Heart left ventricle (tissue), 13 donors: ENCODE data around the gene PSMA2.

ENCODE experiments used
- CTCF ChIP-seq, 12 donors: fragments of 200-600 bp; sonication (generic) in 4 of 12; IDR thresholded peaks; one replicate each; pipeline versions ENCODE4 v1.5.0 to v1.8.0; 2018 to 2022; ENCODE audit warnings: antibody characterized with exemption in 12 of 12, mild to moderate bottlenecking in 5 of 12
- POLR2A ChIP-seq, 2 donors: fragments of 450-650 bp; IDR thresholded peaks; one replicate each; pipeline ENCODE4 v1.6.1; 2017; ENCODE audit warnings: antibody characterized with exemption in 2 of 2, mild to moderate bottlenecking in 2 of 2, moderate library complexity in 2 of 2
- donor health status: ischemic (EF 13 %, LVEDD 7.1; RV severe dilation, severe dysfunction).
- donor health status: DM: no; HTN: yes; CAD: no.
- donor health status: DM: no; HTN: no; CAD: no.
- donor health status: ischemic (EF 25% LVEDD 6.9; RV normal size, moderate dysfunction).
- donor health status: ischemic (EF 25% LVEDD 5.7; RV mildly dilated, moderate dysfunction).
- donor health status: ischemic (EF 35%, LVEDD 5.7; RV mildly dilated, moderate dysfunction).
- donor health status: nonischemic (EF 11% LVEDD 7.7; RV severe dilation, severe dysfunction).
- donor health status: DM: yes; HTN: yes; CAD: no.
- donor health status: PGD.
- donor health status: ischemic (EF 29% LVEDD 5.4; RV normal size, mild dysfunction).
- donor health status: nonischemic (EF 23%, LVEDD 6.1; RV moderate dilation, normal function).

GRCh38 chr7:42928754-42929153 lies 3.2 kb downstream of the PSMA2 start:
- TF ChIP-seq CTCF (IDR thresholded peaks at IDR 0.05) (no peak), POLR2A (IDR thresholded peaks at IDR 0.05) (no peak)
